ENCODE data around the gene NMB. TPM values are rescaled to one million over a fixed set of nuclear protein-coding genes. Genes with fewer than 3 reads are reported as not detected.
A peak's percentile ranks its signal among the peaks of the same experiment; 100 is the strongest.

NMB gene, protein sequence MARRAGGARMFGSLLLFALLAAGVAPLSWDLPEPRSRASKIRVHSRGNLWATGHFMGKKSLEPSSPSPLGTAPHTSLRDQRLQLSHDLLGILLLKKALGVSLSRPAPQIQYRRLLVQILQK
- total RNA-seq (2022) (10.9 and 16.6 TPM in 2 replicates), Bru-seq, nascent RNA (percentile 65 among the genes with signal in this experiment), BruChase-seq, experiment 1, labeled RNA remaining after a 6-hour chase (percentile 64 among the genes with signal in this experiment), BruChase-seq, experiment 2, labeled RNA remaining after a 2-hour chase (percentile 50 among the genes with signal in this experiment)
- long read RNA-seq, transcript NMB-201 (3 exons, 1,007 nt): major isoform, 30 of 34 reads
- long read RNA-seq, partial matches to known transcripts: 0 of 34 reads
- long read RNA-seq, other reads (novel, unspliced or antisense): 2 of 34 reads

DNA sequence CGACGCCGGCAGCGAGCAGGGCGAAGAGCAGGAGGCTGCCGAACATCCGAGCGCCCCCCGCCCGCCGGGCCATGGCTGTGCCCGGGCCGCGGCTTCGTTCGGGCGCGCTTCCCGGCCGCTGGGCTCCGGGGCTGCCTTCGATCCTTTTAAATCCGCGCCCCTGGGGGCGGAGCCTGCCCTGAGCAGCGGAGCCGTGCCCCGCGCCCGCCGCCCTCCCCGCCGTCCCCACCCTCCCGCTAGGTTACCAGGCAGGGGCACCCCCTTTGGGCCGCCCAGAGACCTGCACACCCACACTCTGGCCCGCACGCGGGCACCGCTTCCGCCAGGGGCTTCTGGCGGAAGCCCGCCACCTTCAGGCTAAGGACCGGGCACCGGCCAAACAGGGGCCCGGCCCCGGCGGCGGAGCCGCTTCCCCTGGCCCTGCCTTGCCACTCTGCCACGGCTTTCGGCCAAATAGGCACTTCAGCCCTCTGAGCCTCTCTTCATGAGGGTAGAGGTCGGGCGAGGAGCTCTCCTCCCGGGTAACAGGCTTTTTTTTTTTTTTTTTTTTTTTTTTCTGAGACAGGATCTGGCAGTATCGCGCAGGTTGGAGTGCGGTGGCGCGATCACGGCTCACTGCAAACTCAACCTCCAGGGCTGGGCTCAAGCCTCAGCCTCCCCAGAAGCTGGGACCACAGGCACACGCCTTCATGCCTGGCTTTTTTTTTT lies at the start of gene NMB:
NMB (minus strand) TSS at position 120 of the 708 bp plus-strand sequence; CDS start at position 73, 47 bp downstream.
- peaks cover 32% of the 10 kb centered on the region for H3K4me1 Mint-ChIP-seq (ENCODE audit: low read depth, unreplicated experiment)
- BruUV-seq (replicated peaks): no TSS peak
- peak within 1 kb of the TSS; percentile 74 for H3K4me3 Mint-ChIP-seq (ENCODE audit: low read depth, unreplicated experiment)
- H3K9me3 Mint-ChIP-seq (ENCODE audit: low read depth, unreplicated experiment): no peaks in the 10 kb centered on the region
- peak within 1 kb of the TSS; percentile 71 for H3K27ac Mint-ChIP-seq (ENCODE audit: unreplicated experiment)
- CTCF ChIA-PET: interaction anchor here (0.6 to 1.3 kb wide), 5 partner anchors 88 to 277 kb away, joined by 3 to 6 read pairs (median 6); no protein-coding TSS in a partner anchor
- intact Hi-C loops (cut with micrococcal nuclease; ENCODE audit: unreplicated experiment): loop anchor here (5.0 kb wide), 3 partner anchors 59 to 269 kb away; partner anchors contain the start of gene SEC11A
- peak; percentile 95 for DNase-seq
- H3K27me3 Mint-ChIP-seq (ENCODE audit: unreplicated experiment): no peaks in the 10 kb centered on the region
- TF ChIP-seq, protein P1, sequence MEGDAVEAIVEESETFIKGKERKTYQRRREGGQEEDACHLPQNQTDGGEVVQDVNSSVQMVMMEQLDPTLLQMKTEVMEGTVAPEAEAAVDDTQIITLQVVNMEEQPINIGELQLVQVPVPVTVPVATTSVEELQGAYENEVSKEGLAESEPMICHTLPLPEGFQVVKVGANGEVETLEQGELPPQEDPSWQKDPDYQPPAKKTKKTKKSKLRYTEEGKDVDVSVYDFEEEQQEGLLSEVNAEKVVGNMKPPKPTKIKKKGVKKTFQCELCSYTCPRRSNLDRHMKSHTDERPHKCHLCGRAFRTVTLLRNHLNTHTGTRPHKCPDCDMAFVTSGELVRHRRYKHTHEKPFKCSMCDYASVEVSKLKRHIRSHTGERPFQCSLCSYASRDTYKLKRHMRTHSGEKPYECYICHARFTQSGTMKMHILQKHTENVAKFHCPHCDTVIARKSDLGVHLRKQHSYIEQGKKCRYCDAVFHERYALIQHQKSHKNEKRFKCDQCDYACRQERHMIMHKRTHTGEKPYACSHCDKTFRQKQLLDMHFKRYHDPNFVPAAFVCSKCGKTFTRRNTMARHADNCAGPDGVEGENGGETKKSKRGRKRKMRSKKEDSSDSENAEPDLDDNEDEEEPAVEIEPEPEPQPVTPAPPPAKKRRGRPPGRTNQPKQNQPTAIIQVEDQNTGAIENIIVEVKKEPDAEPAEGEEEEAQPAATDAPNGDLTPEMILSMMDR (IDR thresholded peaks at IDR 0.05; ENCODE audit: unreplicated experiment): peak; percentile 87
- peaks cover 82% of the 10 kb centered on the region for H3K36me3 Mint-ChIP-seq (ENCODE audit: insufficient read depth, unreplicated experiment)

DNA sequence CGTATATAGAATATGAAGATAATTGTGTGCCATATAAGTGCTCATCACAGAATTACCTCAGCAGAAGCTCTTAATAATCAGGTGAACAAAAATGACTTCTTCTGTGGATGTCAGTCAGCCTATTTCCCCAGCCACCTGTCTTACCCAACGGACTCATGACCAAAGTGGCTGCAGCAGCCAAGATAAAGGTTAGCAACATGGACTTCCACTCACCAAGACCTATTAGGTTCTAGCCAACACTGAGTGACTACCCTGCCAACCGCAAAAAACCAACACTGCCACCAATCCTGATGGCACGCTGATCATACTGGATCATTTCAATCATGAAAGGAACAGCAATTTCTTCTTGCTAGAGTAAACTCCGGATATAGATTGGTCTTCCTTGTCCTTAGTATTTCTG lies 45.8 kb upstream of the NMB start:
- Mint-ChIP-seq H3K27ac (ENCODE audit: unreplicated experiment) (no peak overlapping the region), H3K9me3 (ENCODE audit: low read depth, unreplicated experiment) (no peaks in the 10 kb centered on the region), H3K36me3 (ENCODE audit: insufficient read depth, unreplicated experiment) (peaks cover 34% of the 10 kb centered on the region), H3K4me1 (ENCODE audit: low read depth, unreplicated experiment) (peaks cover 30% of the 10 kb centered on the region), H3K27me3 (ENCODE audit: unreplicated experiment) (no peaks in the 10 kb centered on the region), H3K4me3 (ENCODE audit: low read depth, unreplicated experiment) (no peak overlapping the region)
- DNase-seq: no peak
- CTCF ChIA-PET: interaction anchor here (1.1 kb wide), 1 partner anchor 12 kb away, joined by 3 read pairs; the partner anchor contains the start of gene SEC11A
- intact Hi-C loops (cut with micrococcal nuclease; ENCODE audit: unreplicated experiment): no loop called here
- TF ChIP-seq, protein P1 (IDR thresholded peaks at IDR 0.05; ENCODE audit: unreplicated experiment): no peak
- no TSS peak for BruUV-seq (replicated peaks)

DNA sequence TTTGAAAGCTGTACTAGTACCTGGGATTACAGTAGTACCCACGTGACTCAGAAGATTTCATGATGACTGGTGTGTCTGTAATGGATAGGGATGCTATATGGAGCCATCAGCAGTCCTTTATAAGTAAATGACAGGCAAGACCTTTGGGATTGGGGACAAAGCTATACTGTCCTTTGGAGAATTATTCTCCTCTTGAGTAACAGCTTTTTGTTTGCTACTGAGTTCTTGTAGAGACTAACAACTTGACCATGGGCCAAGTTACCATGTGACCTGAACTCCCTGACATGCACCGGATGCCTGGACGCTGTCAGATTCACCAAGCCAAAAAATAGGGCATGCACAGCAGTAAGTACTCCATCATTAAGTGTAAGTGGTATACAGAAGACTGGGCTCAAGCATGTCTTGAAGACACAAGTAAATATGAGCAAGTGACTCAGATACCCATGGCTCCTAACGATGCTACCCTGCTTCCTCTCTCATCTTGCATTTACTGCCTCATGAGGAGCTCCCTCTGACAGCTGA lies 45.0 kb upstream of the NMB start:
- no peaks in the 10 kb centered on the region for H3K27me3 Mint-ChIP-seq (ENCODE audit: unreplicated experiment)
- peaks cover 28% of the 10 kb centered on the region for H3K36me3 Mint-ChIP-seq (ENCODE audit: insufficient read depth, unreplicated experiment)
- DNase-seq: no peak
- no TSS peak for BruUV-seq (replicated peaks)
- no peaks in the 10 kb centered on the region for H3K9me3 Mint-ChIP-seq (ENCODE audit: low read depth, unreplicated experiment)
- H3K4me1 Mint-ChIP-seq (ENCODE audit: low read depth, unreplicated experiment): peaks cover 28% of the 10 kb centered on the region
- CTCF ChIA-PET: no interaction called here
- H3K27ac Mint-ChIP-seq (ENCODE audit: unreplicated experiment): no peak overlapping the region
- intact Hi-C loops (cut with micrococcal nuclease; ENCODE audit: unreplicated experiment): no loop called here
- no peak overlapping the region for H3K4me3 Mint-ChIP-seq (ENCODE audit: low read depth, unreplicated experiment)
- TF ChIP-seq, protein P1 (IDR thresholded peaks at IDR 0.05; ENCODE audit: unreplicated experiment): no peak

DNA sequence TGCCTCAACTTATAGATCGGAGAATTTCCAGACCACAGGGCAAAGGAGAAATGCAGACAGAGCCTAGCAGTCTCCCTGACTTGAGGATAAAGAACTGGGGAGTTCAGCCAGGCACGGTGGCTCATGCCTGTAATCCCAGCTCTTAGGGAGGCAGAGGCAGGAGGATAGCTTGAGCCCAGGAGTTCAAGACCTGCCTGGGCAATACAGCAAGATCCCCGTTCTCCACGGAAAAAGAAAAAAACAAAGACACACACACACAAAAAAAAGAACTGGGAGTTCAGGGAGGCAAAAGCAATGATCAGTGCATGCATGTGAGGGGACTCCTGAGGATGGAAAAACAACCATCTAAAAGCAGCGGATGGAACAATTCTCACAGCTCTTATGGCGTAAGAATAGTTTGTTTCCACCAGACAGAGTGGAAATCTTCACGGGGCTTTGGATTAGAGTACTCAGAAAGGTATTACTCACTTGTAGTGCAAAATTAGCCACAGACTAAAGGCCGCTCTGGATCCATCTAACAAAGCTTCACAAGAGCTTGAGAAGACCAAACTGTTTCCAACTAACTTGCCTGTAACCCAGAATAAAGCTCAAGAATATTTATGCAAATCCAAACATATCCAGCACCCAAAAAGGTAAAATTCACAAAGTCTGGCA lies 41.7 kb upstream of the NMB start:
- H3K27ac Mint-ChIP-seq (ENCODE audit: unreplicated experiment): peak overlapping the region; percentile 52

More for the DNA sequence above, 41.7 kb upstream of the NMB start:
- no TSS peak for BruUV-seq (replicated peaks)
- Mint-ChIP-seq H3K4me1 (ENCODE audit: low read depth, unreplicated experiment) (peaks cover 37% of the 10 kb centered on the region), H3K4me3 (ENCODE audit: low read depth, unreplicated experiment) (no peak overlapping the region), H3K36me3 (ENCODE audit: insufficient read depth, unreplicated experiment) (peaks cover 21% of the 10 kb centered on the region), H3K27me3 (ENCODE audit: unreplicated experiment) (no peaks in the 10 kb centered on the region), H3K9me3 (ENCODE audit: low read depth, unreplicated experiment) (no peaks in the 10 kb centered on the region)
- CTCF ChIA-PET: interaction anchor here (0.6 to 1.4 kb wide), 2 partner anchors 14 to 129 kb away, joined by 3 to 4 read pairs; no protein-coding TSS in a partner anchor
- TF ChIP-seq, protein P1 (IDR thresholded peaks at IDR 0.05; ENCODE audit: unreplicated experiment): no peak
- intact Hi-C loops (cut with micrococcal nuclease; ENCODE audit: unreplicated experiment): loop anchor here (5.0 kb wide), 1 partner anchor 53 kb away; no protein-coding TSS in a partner anchor
- DNase-seq: no peak

Data from Calu3 (cell line).